CD4-positive, CD25-positive, alpha-beta regulatory T cell (primary cell): Measurements from ENCODE around the gene ZDHHC8. TPM values are rescaled to one million over a fixed set of nuclear protein-coding genes. Genes with fewer than 3 reads are reported as not detected.

ENCODE experiments used
- ATAC-seq, 2 donors: fragments of 150-1000 bp; cut with Tn5 transposase; one replicate each; pipeline ENCODE4 v1.10.0; 2021; ENCODE audit warnings: low read depth in 2 of 2, moderate number of reproducible peaks in 2 of 2, moderate library complexity in 1 of 2
- DNase-seq, 3 donors: peaks; one replicate each; pipeline versions ENCODE4 v3.0.0 to v3.0.0-alpha.2; 2012 to 2022; ENCODE audit warnings: mixed read lengths in 1 of 3
- H3K27ac ChIP-seq: one replicate; pipeline ENCODE4 v1.7.0; 2013; ENCODE audit warnings: mild to moderate bottlenecking, low read length; ENCODE audit not compliant: insufficient read depth, poor library complexity, severe bottlenecking
- H3K27me3 ChIP-seq: one replicate; pipeline ENCODE4 v1.7.0; 2013; ENCODE audit warnings: low read length; ENCODE audit not compliant: control insufficient read depth, insufficient read depth
- H3K36me3 ChIP-seq: one replicate; pipeline ENCODE4 v1.7.0; 2013; ENCODE audit warnings: mild to moderate bottlenecking, low read length, moderate library complexity; ENCODE audit not compliant: control insufficient read depth, insufficient read depth
- H3K4me1 ChIP-seq: 2 replicates; pipeline ENCODE4 v1.7.0; 2013; ENCODE audit warnings: mild to moderate bottlenecking, low read length; ENCODE audit not compliant: insufficient read depth, control insufficient read depth, poor library complexity, severe bottlenecking
- H3K4me3 ChIP-seq: one replicate; pipeline ENCODE4 v1.7.0; 2013; ENCODE audit warnings: low read depth, mild to moderate bottlenecking, low read length, moderate library complexity
- H3K9me3 ChIP-seq, 2 experiments: 1 replicate in 1 of 2; 2 replicates in 1 of 2; pipeline ENCODE4 v1.7.0; 2013; ENCODE audit warnings: low read length in 2 of 2, mild to moderate bottlenecking in 1 of 2, moderate library complexity in 1 of 2; ENCODE audit not compliant: control insufficient read depth in 2 of 2
- H3K27ac Mint-ChIP-seq, 3 donors: one replicate each; pipeline ENCODE4 v1.8.0; 2020 to 2022; ENCODE audit warnings: mild to moderate bottlenecking in 3 of 3, mixed read lengths in 3 of 3, moderate library complexity in 2 of 3
- H3K27me3 Mint-ChIP-seq: one replicate; pipeline ENCODE4 v1.8.0; 2022; ENCODE audit warnings: mild to moderate bottlenecking, mixed read lengths
- H3K36me3 Mint-ChIP-seq: one replicate; pipeline ENCODE4 v1.8.0; 2020; ENCODE audit warnings: mixed read lengths
- H3K4me1 Mint-ChIP-seq, 4 donors: one replicate each; pipeline ENCODE4 v1.8.0; 2020 to 2022; ENCODE audit warnings: mixed read lengths in 4 of 4, mild to moderate bottlenecking in 1 of 4
- H3K4me3 Mint-ChIP-seq, 4 donors: one replicate each; pipeline ENCODE4 v1.8.0; 2020 to 2022; ENCODE audit warnings: mild to moderate bottlenecking in 4 of 4, mixed read lengths in 4 of 4, moderate library complexity in 3 of 4
- H3K9me3 Mint-ChIP-seq, 7 donors: one replicate each; pipeline ENCODE4 v1.8.0; 2020 to 2022; ENCODE audit warnings: mixed read lengths in 7 of 7, mild to moderate bottlenecking in 3 of 7, moderate library complexity in 2 of 7
- polyA plus RNA-seq, 4 donors: library from polyadenylated mRNA; unstranded; fragments of 300-500 nt; fragmentation: Illumina TruSeq; gene quantifications; one replicate each; pipeline ENCODE4 v1.2.3, GENCODE V29; 2021
- total RNA-seq: library from RNA; stranded (reverse); gene quantifications from one replicate; pipeline ENCODE4 v1.2.3, GENCODE V29; 2022

ZDHHC8 gene
- total and polyA plus RNA-seq, 5 donors from 2014 or later = 1.2 to 76.7 (median 1.9) TPM

DNA sequence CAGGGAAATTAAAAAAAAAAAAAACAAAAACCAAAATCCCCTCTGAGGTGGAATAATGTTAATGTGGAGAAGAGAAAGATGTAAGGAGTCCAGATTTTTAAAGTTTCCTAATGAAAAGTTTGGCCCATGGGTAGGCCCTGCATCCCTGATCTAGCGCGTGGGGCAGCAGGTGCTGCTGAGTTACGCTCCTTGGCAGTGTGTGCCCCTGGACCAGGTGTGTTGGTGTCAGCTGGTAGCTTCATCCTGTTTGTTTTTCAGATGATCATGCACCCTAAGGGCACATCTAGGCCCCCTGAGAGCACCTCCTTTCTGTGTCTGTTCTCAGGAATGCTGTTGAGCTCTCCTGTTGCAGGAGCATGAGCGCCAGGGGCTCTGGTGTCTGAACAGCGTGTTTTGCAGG lies 44.8 kb upstream of the ZDHHC8 start:
- peaks cover 0 to 1% (median 0%) of the 10 kb centered on the region in 7 donors for H3K9me3 Mint-ChIP-seq
- H3K27ac Mint-ChIP-seq = peak overlapping the region in 1 of 3 donors; percentile 42
- ATAC-seq = no peak

DNA sequence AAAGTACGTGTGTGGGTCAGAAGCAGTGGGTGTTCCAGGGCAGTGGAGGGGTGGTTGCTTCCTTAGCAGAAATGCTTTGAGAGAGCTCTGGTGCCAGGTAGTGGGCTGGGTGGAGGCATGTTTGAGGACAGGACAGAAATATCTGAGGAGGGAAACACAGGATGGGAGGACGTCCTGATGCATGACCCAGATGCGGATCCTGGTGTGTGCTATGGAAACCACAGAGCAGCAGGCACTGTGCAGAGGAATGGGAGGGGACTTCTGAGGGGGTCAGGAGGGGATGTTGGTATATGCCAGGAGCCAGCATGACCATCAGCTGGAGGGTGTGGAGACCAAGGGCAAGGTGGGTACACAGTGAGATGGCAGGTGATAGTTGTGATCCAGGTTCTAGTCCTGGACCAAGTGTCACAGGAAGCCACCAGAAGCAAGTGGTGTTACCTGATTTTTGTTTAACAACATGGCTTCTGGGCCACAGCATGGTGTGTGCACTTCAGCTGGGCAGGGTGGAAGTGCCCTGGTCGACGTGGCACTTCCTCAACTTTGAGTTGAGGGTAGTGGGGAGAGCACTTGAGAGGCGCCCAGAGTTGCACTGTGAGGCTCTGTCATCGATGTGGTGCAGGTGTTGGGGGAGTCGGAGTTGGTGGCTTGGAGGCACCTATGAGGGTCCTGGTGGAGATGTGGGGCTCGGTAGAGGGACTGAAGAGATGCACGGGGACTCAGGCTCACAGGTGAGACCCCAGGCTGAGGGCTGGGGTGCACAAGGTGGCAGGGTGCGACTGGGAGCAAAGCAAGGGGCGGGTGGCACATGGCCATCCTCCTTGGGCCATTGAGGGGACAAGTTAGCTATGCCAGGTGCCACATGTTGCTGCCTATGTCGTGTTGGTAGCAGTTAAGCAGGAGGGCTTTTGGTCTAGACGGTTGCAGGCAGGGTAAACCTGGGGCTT lies 44.0 kb upstream of the ZDHHC8 start:
- Histone ChIP-seq H3K9me3 (no peaks in the 10 kb centered on the region), H3K27ac (no peak overlapping the region), H3K4me3 (no peak overlapping the region), H3K36me3 (peaks cover 69% of the 10 kb centered on the region), H3K27me3 (no peaks in the 10 kb centered on the region), H3K4me1 (peaks cover 51% of the 10 kb centered on the region)
- no peak for ATAC-seq
- Mint-ChIP-seq H3K4me3 (peak overlapping the region in 1 of 4 donors; percentile 38), H3K36me3 (peaks cover 57% of the 10 kb centered on the region), H3K4me1 (peaks cover 22 to 78% (median 56%) of the 10 kb centered on the region in 4 donors), H3K9me3 (peaks cover 0 to 1% (median 0%) of the 10 kb centered on the region in 7 donors), H3K27me3 (no peaks in the 10 kb centered on the region), H3K27ac (peak overlapping the region in 1 of 3 donors; percentile 42)
- no peak for DNase-seq

More for the DNA sequence above, 44.8 kb upstream of the ZDHHC8 start:
- H3K36me3 Mint-ChIP-seq = peaks cover 53% of the 10 kb centered on the region
- no peaks in the 10 kb centered on the region for H3K27me3 ChIP-seq
- no peaks in the 10 kb centered on the region for H3K27me3 Mint-ChIP-seq
- peak overlapping the region in 2 of 4 donors; percentile 43 to 47 for H3K4me3 Mint-ChIP-seq
- H3K9me3 ChIP-seq = no peaks in the 10 kb centered on the region
- H3K4me3 ChIP-seq = no peak overlapping the region
- no peak for DNase-seq
- H3K4me1 Mint-ChIP-seq = peaks cover 19 to 77% (median 53%) of the 10 kb centered on the region in 4 donors
- H3K36me3 ChIP-seq = peaks cover 62% of the 10 kb centered on the region
- H3K27ac ChIP-seq = no peak overlapping the region
- peaks cover 47% of the 10 kb centered on the region for H3K4me1 ChIP-seq

DNA sequence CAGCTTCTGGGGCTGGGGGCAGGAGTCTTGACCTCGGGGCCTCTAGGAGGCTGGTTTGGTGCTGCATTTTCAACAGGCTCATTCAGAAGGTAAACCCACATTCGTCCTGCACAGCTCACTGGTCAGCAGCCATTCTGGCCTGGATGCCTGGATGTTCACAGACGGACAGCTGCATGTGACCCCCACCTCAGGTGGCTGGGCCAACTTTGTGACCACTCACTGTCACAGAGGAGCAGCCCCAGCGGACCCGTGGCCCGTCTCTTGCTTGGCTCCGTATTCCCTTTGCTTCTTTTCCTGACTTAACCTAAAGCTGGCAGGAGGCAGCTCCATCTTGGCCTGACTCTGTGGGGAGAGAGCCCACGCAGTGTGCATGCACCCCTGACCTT lies 43.3 kb upstream of the ZDHHC8 start:
- DNase-seq (no peak), ATAC-seq (no peak)
- H3K36me3 ChIP-seq = peaks cover 70% of the 10 kb centered on the region
- Mint-ChIP-seq H3K36me3 (peaks cover 57% of the 10 kb centered on the region), H3K27ac (no peak overlapping the region), H3K4me1 (peaks cover 27 to 78% (median 53%) of the 10 kb centered on the region in 4 donors), H3K27me3 (no peaks in the 10 kb centered on the region), H3K9me3 (peaks cover 0 to 1% (median 0%) of the 10 kb centered on the region in 7 donors), H3K4me3 (peak overlapping the region in 1 of 4 donors; percentile 38)
- H3K27ac ChIP-seq = no peak overlapping the region
- H3K9me3 ChIP-seq = no peaks in the 10 kb centered on the region
- H3K27me3 ChIP-seq = no peaks in the 10 kb centered on the region
- no peak overlapping the region for H3K4me3 ChIP-seq
- peaks cover 51% of the 10 kb centered on the region for H3K4me1 ChIP-seq

DNA sequence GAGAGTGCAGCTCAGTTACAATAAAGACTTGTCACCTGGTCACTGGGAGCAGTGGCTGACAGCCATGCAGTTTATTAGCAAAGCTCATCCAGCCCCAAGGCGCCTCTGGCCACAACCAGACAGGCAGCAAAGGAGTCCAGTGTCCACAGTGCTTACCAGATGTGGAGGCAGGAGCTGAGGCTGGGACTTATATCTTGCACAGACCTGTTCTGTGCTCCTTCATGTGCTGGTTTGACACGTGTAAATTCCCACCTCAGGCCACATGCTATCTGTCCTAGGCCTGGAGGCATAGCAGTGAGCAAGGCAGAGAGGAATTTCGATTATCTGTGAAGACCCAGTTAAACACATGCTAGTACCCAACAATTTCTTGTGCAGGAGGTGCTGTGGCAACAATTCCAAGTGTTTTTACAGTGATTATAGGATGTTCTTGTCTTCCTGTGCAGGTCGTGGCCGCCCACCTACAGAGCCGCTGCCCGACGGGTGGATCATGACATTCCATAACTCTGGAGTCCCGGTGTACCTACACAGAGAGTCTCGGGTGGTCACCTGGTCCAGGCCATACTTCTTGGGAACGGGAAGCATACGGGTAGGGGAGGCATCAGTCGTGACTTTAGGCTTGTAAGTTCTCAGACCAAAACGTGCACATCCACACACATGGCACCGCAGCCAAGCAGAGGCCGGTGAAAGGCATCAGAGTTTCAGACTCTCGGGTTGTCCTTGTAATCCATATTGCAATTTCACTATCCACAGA lies 42.2 kb upstream of the ZDHHC8 start:
- no peak for ATAC-seq
- H3K4me1 Mint-ChIP-seq = peaks cover 19 to 78% (median 47%) of the 10 kb centered on the region in 4 donors
- Histone ChIP-seq H3K27ac (no peak overlapping the region), H3K36me3 (peaks cover 79% of the 10 kb centered on the region), H3K9me3 (no peaks in the 10 kb centered on the region), H3K4me1 (peaks cover 56% of the 10 kb centered on the region), H3K4me3 (no peak overlapping the region), H3K27me3 (no peaks in the 10 kb centered on the region)
- peak overlapping the region in 2 of 3 donors; percentile 15 to 96 for H3K27ac Mint-ChIP-seq
- peaks cover 65% of the 10 kb centered on the region for H3K36me3 Mint-ChIP-seq
- peaks cover 0 to 1% (median 0%) of the 10 kb centered on the region in 7 donors for H3K9me3 Mint-ChIP-seq
- no peaks in the 10 kb centered on the region for H3K27me3 Mint-ChIP-seq
- DNase-seq = no peak
- no peak overlapping the region for H3K4me3 Mint-ChIP-seq

DNA sequence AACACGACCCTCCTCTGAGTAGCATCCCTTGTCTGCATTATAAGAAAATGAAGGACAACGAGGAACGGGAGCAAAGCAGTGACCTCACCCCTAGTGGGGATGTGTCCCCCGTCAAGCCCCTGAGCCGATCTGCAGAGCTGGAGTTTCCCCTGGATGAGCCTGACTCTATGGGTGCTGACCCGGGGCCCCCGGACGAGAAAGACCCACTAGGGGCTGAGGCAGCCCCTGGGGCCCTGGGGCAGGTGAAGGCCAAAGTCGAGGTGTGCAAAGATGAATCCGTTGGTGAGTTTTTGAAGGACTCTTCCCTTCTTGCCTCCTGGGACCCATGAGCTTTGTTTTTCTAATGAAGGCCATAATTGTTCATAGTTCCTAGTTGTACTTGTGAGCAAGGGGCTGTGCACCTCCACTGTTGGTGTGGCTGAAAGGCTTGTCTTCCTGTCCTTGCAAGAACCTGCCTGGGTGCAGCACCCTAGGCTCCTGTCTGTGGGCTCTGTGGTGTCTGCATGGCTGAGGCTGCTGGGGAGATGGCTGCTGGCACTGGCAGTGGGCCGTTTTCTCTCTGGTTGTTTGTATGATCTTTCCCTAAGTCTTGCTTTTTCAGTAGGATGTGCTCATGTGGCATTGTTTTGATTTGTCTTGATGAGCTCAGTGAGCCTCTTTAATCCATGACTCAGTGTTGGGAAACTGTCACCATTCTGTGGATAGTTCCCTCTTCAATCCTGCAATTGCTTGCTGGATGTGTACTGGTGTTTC lies 41.5 kb upstream of the ZDHHC8 start:
- peak overlapping the region; percentile 26 for H3K4me3 ChIP-seq
- peak overlapping the region; percentile 53 to 87 (median 82) for H3K4me3 Mint-ChIP-seq
- H3K36me3 Mint-ChIP-seq = peaks cover 65% of the 10 kb centered on the region
- DNase-seq (peak in 1 of 3 donors; percentile 49), ATAC-seq (no peak)
- no peaks in the 10 kb centered on the region for H3K27me3 Mint-ChIP-seq
- peaks cover 86% of the 10 kb centered on the region for H3K36me3 ChIP-seq
- H3K4me1 Mint-ChIP-seq = peaks cover 19 to 75% (median 45%) of the 10 kb centered on the region in 4 donors
- peaks cover 0 to 1% (median 0%) of the 10 kb centered on the region in 7 donors for H3K9me3 Mint-ChIP-seq
- H3K27me3 ChIP-seq = no peaks in the 10 kb centered on the region
- peak overlapping the region; percentile 95 to 96 (median 95) for H3K27ac Mint-ChIP-seq
- peak overlapping the region; percentile 69 for H3K27ac ChIP-seq
- H3K4me1 ChIP-seq = peaks cover 54% of the 10 kb centered on the region
- no peaks in the 10 kb centered on the region for H3K9me3 ChIP-seq

DNA sequence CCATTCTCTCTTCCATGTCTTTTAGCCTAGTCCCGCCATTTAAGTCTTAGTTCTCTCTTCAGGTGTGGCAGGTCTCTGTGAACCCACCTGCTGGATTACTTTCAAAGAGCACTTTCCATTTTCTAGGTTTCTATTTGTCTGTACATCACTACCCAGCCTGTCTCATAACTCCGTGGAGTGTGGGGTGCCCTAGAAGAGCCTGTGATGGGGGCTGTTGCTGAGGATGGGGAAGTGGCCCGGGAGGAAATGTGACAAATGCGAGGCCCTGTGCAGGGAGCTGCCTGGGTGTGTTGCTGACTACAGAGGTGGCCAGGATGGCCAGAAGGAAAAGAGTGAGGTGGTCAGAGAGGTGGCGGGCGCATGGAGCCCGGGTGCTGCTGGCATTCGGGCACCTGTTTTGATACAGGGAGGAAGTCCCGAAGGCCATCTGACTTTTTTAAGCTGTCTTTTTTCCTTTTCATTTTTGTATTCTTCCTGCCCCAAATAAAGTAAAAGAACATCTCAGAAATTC lies 40.8 kb upstream of the ZDHHC8 start:
- H3K27me3 Mint-ChIP-seq = no peaks in the 10 kb centered on the region
- DNase-seq = peak in 1 of 3 donors; percentile 33
- H3K9me3 Mint-ChIP-seq = peaks cover 0 to 1% (median 0%) of the 10 kb centered on the region in 7 donors
- Histone ChIP-seq H3K4me3 (peak overlapping the region; percentile 62), H3K36me3 (peaks cover 87% of the 10 kb centered on the region), H3K4me1 (peaks cover 54% of the 10 kb centered on the region), H3K27me3 (no peaks in the 10 kb centered on the region), H3K9me3 (no peaks in the 10 kb centered on the region), H3K27ac (peak overlapping the region; percentile 69)
- H3K36me3 Mint-ChIP-seq = peaks cover 64% of the 10 kb centered on the region
- ATAC-seq = peak in 1 of 2 donors; percentile 30
- H3K4me3 Mint-ChIP-seq = peak overlapping the region; percentile 76 to 87 (median 82)
- peak overlapping the region; percentile 95 to 96 (median 95) for H3K27ac Mint-ChIP-seq
- H3K4me1 Mint-ChIP-seq = peaks cover 19 to 75% (median 46%) of the 10 kb centered on the region in 4 donors
